K562 (cell line): ENCODE measurements around the gene C6orf47. TPM values are rescaled to one million over a fixed set of nuclear protein-coding genes. Genes with fewer than 3 reads are reported as not detected.

Experiments
- ARID1B ChIP-seq: fragments of 450-650 bp; IDR thresholded peaks from 2 replicates; pipeline ENCODE4 v1.6.1; 2016; ENCODE audit warnings: antibody characterized with exemption, mild to moderate bottlenecking, inconsistent platforms
- CBFA2T2 ChIP-seq: fragments of 450-650 bp; conservative IDR thresholded peaks from 2 replicates; pipeline ENCODE4 v1.6.1; 2017; ENCODE audit warnings: mild to moderate bottlenecking
- DMBX1 ChIP-seq: fragments of 250-450 bp; sonication (Bioruptor Pico); IDR thresholded peaks from 2 replicates; pipeline ENCODE4 v1.8.0; 2022; ENCODE audit warnings: inconsistent platforms, mild to moderate bottlenecking, moderate library complexity, borderline replicate concordance
- E2F8 ChIP-seq: fragments of 450-650 bp; IDR thresholded peaks from 2 replicates; pipeline ENCODE4 v1.7.1; 2018; ENCODE audit warnings: mild to moderate bottlenecking, low read depth; ENCODE audit not compliant: partially characterized antibody
- ETV1 ChIP-seq: fragments of 450-650 bp; conservative IDR thresholded peaks from 2 replicates; pipeline ENCODE4 v1.6.1; 2016; ENCODE audit warnings: missing genetic modification characterization, control low read depth, low read depth, missing compliant biosample characterization
- FOXA3 ChIP-seq, 2 experiments: fragments of 450-650 bp in 1 of 2; sonication (generic) in 1 of 2; formaldehyde crosslinking; IDR thresholded peaks in 1 of 2; conservative IDR thresholded peaks in 1 of 2; 2 replicates each; pipeline versions ENCODE4 v1.4.0 to v1.8.0; 2020 to 2022; ENCODE audit warnings: mild to moderate bottlenecking in 2 of 2, missing genetic modification reagents in 1 of 2
- FOXK1 ChIP-seq: sonication (generic); formaldehyde crosslinking; IDR thresholded peaks from 2 replicates; pipeline ENCODE4 v1.8.0; 2022; ENCODE audit warnings: missing genetic modification reagents, mild to moderate bottlenecking, borderline replicate concordance
- HDAC6 ChIP-seq: IDR thresholded peaks from 2 replicates; pipeline ENCODE4 v1.6.1; 2012; ENCODE audit warnings: low read depth, mild to moderate bottlenecking, control low read depth, inconsistent platforms, low read length, moderate library complexity
- NFIC ChIP-seq: fragments of 450-650 bp; IDR thresholded peaks from 2 replicates; pipeline ENCODE4 v1.6.1; 2017; ENCODE audit warnings: mild to moderate bottlenecking, inconsistent platforms
- THRB ChIP-seq: fragments of 450-650 bp; formaldehyde crosslinking; conservative IDR thresholded peaks from 2 replicates; pipeline ENCODE4 v1.4.0; 2022; ENCODE audit warnings: mild to moderate bottlenecking, missing genetic modification characterization
- TRIM28 ChIP-seq: fragments of 450-650 bp; IDR thresholded peaks from 2 replicates; pipeline ENCODE4 v1.6.1; 2017
- U2AF1 ChIP-seq: fragments of 200-400 bp; formaldehyde crosslinking; optimal IDR thresholded peaks from 2 replicates; pipeline ENCODE3; 2017; ENCODE audit warnings: mild to moderate bottlenecking, low read depth, low read length, moderate library complexity
- ZBTB7A ChIP-seq: IDR thresholded peaks from 2 replicates; pipeline ENCODE4 v1.6.1; 2011; ENCODE audit warnings: low read depth, mild to moderate bottlenecking, low read length, moderate library complexity, borderline replicate concordance; ENCODE audit not compliant: control insufficient read depth
- ZKSCAN8 ChIP-seq: fragments of 200-800 bp; sonication (Bioruptor generic); IDR thresholded peaks from 2 replicates; pipeline ENCODE4 v1.6.1; 2016; ENCODE audit warnings: missing genetic modification characterization, missing compliant biosample characterization
- ZNF133 ChIP-seq: fragments of 250-450 bp; sonication (Bioruptor Pico); IDR thresholded peaks from 2 replicates; pipeline ENCODE4 v1.4.0; 2020; ENCODE audit warnings: mild to moderate bottlenecking
- ZNF57 ChIP-seq: fragments of 450-650 bp; formaldehyde crosslinking; IDR thresholded peaks from 2 replicates; pipeline ENCODE4 v1.4.0; 2020; ENCODE audit warnings: mild to moderate bottlenecking, moderate library complexity
- polyA plus RNA-seq, 8 experiments: library from polyadenylated mRNA; depleted of rRNA in 4 of 8; stranded (reverse) in 5 of 8; unstranded in 3 of 8; fragments of >200 nt; fragmentation: Nextera tagmentation in 2 of 8; fragmentation: Illumina TruSeq in 1 of 8; extraction: Ambion mirVana in 2 of 8; extraction: Trizol in 1 of 8; gene quantifications; 2 replicates each; pipeline versions ENCODE4 v1.2.1 to v1.2.3, GENCODE V29; 2011 to 2014; ENCODE audit warnings: inconsistent platforms in 1 of 8, missing spikeins in 1 of 8
- total RNA-seq, 7 experiments: library from RNA; depleted of rRNA in 6 of 7; stranded (reverse); fragments of >200 nt in 6 of 7; fragmentation: Illumina TruSeq in 2 of 7; extraction: Trizol in 2 of 7; gene quantifications; 2 replicates each; pipeline versions ENCODE4 v1.2.1 to v1.2.3, GENCODE V29; 2011 to 2021; ENCODE audit warnings: low replicate concordance in 1 of 7
- TF ChIP-seq, protein P1 (sequence below), 2 experiments: fragments of 450-650 bp; IDR thresholded peaks; 2 replicates each; pipeline ENCODE4 v1.6.1; 2016
- TF ChIP-seq, protein P2 (sequence below): fragments of 450-650 bp; formaldehyde crosslinking; IDR thresholded peaks from 2 replicates; pipeline ENCODE4 v1.4.0; 2022; ENCODE audit warnings: missing genetic modification characterization
- TF ChIP-seq, protein P3 (sequence below): sonication (generic); formaldehyde crosslinking; IDR thresholded peaks from 2 replicates; pipeline ENCODE4 v1.8.0; 2022; ENCODE audit warnings: missing genetic modification reagents, mild to moderate bottlenecking, borderline replicate concordance

Gene C6orf47
- total and polyA plus RNA-seq, 9 of the 15 experiments (the other 6 are each of a cell fraction or from before 2014, with no cell fraction given): 0.14 to 43.8 (median 27.0) TPM

GRCh38 chr6:31686483-31686882 lies 25.9 kb upstream of the C6orf47 start (continued):
- 0 out of 2 replicates have a peak, but pooled peaks have one; percentile 52 for TF ChIP-seq DMBX1 (CRISPR knock-in tag)
- no peak for TF ChIP-seq ZNF57 (CRISPR knock-in tag)
- peak; percentile 54 for TF ChIP-seq CBFA2T2
- TF ChIP-seq ARID1B: peak; percentile 91
- TF ChIP-seq ZKSCAN8 (CRISPR knock-in tag): no peak
- TF ChIP-seq E2F8: no peak
- TF ChIP-seq TRIM28: 0 out of 2 replicates have a peak, but pooled peaks have one; percentile 26
- no peak for TF ChIP-seq ETV1 (tag)
- 0 out of 4 replicates have a peak, but pooled peaks of 1 of the 2 experiments have one; percentile 44 for TF ChIP-seq FOXA3 (CRISPR knock-in tag; conservative IDR thresholded peaks at IDR 0.05 in 1 of 2, IDR thresholded peaks at IDR 0.05 in 1 of 2)
- TF ChIP-seq THRB: peak; percentile 52; the same call in 1 of the 2 replicates
- TF ChIP-seq, protein P1, sequence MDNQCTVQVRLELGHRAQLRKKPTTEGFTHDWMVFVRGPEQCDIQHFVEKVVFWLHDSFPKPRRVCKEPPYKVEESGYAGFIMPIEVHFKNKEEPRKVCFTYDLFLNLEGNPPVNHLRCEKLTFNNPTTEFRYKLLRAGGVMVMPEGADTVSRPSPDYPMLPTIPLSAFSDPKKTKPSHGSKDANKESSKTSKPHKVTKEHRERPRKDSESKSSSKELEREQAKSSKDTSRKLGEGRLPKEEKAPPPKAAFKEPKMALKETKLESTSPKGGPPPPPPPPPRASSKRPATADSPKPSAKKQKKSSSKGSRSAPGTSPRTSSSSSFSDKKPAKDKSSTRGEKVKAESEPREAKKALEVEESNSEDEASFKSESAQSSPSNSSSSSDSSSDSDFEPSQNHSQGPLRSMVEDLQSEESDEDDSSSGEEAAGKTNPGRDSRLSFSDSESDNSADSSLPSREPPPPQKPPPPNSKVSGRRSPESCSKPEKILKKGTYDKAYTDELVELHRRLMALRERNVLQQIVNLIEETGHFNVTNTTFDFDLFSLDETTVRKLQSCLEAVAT (IDR thresholded peaks at IDR 0.05): 0 out of 4 replicates have a peak, but pooled peaks of 1 of the 2 experiments have one; percentile 12
- peak; percentile 47; the same call in 1 of the 2 replicates for TF ChIP-seq FOXK1 (CRISPR knock-in tag)
- TF ChIP-seq HDAC6: no peak
- 0 out of 2 replicates have a peak, but pooled peaks have one; percentile 21 for TF ChIP-seq ZNF133 (CRISPR knock-in tag)
- TF ChIP-seq, protein P2, sequence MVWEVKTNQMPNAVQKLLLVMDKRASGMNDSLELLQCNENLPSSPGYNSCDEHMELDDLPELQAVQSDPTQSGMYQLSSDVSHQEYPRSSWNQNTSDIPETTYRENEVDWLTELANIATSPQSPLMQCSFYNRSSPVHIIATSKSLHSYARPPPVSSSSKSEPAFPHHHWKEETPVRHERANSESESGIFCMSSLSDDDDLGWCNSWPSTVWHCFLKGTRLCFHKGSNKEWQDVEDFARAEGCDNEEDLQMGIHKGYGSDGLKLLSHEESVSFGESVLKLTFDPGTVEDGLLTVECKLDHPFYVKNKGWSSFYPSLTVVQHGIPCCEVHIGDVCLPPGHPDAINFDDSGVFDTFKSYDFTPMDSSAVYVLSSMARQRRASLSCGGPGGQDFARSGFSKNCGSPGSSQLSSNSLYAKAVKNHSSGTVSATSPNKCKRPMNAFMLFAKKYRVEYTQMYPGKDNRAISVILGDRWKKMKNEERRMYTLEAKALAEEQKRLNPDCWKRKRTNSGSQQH: peak; percentile 45; the same call in 1 of the 2 replicates
- TF ChIP-seq NFIC: peak; percentile 38; the same call in 1 of the 2 replicates
- peak; percentile 68; the same call in 1 of the 2 replicates for TF ChIP-seq ZBTB7A
- TF ChIP-seq, protein P3, sequence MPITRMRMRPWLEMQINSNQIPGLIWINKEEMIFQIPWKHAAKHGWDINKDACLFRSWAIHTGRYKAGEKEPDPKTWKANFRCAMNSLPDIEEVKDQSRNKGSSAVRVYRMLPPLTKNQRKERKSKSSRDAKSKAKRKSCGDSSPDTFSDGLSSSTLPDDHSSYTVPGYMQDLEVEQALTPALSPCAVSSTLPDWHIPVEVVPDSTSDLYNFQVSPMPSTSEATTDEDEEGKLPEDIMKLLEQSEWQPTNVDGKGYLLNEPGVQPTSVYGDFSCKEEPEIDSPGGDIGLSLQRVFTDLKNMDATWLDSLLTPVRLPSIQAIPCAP (CRISPR knock-in tag): 0 out of 2 replicates have a peak, but pooled peaks have one; percentile 56
- TF ChIP-seq U2AF1: no peak
